IMR-90 (cell line): ENCODE data around the gene HEATR5A. TPM values are rescaled to one million over a fixed set of nuclear protein-coding genes. Genes with fewer than 3 reads are reported as not detected.

Experiments
- ATAC-seq: fragments of 200-7000 bp; cut with Tn5 transposase; 2 replicates; pipeline ENCODE4 v1.9.1; 2020; ENCODE audit warnings: low read depth, mild to moderate bottlenecking, moderate library complexity
- BruUV-seq: library from RNA; stranded (reverse); fragments of 400-500 nt; replicated peaks from 2 replicates; lab custom pipeline; 2021; lab: Mats Ljungman, UMichigan
- CTCF ChIA-PET: fragments of 300-600 bp; formaldehyde crosslinking; extraction: SDS; loops from one replicate; lab custom pipeline; 2021; ENCODE audit warnings: antibody characterized with exemption; lab: Yijun Ruan, JAX
- POLR2A ChIA-PET: fragments of 300-600 bp; sonication (Branson Sonifier 250); formaldehyde crosslinking; loops from one replicate; lab custom pipeline; 2022; ENCODE audit warnings: antibody characterized with exemption; ENCODE audit not compliant: unreplicated experiment; lab: Charles Lee
- DNase-seq: peaks from one replicate; pipeline ENCODE4 v3.0.0; 2013
- H2AFZ ChIP-seq: replicated peaks from 2 replicates; pipeline ENCODE3; 2013; ENCODE audit warnings: low read length, mild to moderate bottlenecking; ENCODE audit not compliant: poor library complexity
- H2AK5ac ChIP-seq: 2 replicates; pipeline ENCODE4 v1.6.1; 2013; ENCODE audit warnings: low read depth, low read length, inconsistent platforms
- H2AK9ac ChIP-seq: replicated peaks from 2 replicates; pipeline ENCODE3; 2013; ENCODE audit warnings: mild to moderate bottlenecking, low read depth, low read length, moderate library complexity; ENCODE audit not compliant: poor library complexity
- H2BK120ac ChIP-seq: 2 replicates; pipeline ENCODE4 v1.6.1; 2013; ENCODE audit warnings: low read depth, low read length, inconsistent platforms
- H2BK15ac ChIP-seq: 3 replicates; pipeline ENCODE4 v1.6.1; 2013; ENCODE audit warnings: low read depth, low read length, inconsistent platforms
- H2BK20ac ChIP-seq: 2 replicates; pipeline ENCODE4 v1.6.1; 2013; ENCODE audit warnings: low read depth, mild to moderate bottlenecking, inconsistent platforms, low read length, moderate library complexity
- H2BK5ac ChIP-seq: 2 replicates; pipeline ENCODE4 v1.6.1; 2013; ENCODE audit warnings: mild to moderate bottlenecking, low read depth, low read length, inconsistent platforms; ENCODE audit not compliant: poor library complexity, severe bottlenecking
- H3K14ac ChIP-seq: replicated peaks from 2 replicates; pipeline ENCODE4 v1.6.1; 2013; ENCODE audit warnings: low read depth, low read length, inconsistent platforms
- H3K18ac ChIP-seq: 2 replicates; pipeline ENCODE4 v1.6.1; 2013; ENCODE audit warnings: low read depth, low read length, control low read depth
- H3K23ac ChIP-seq: 2 replicates; pipeline ENCODE4 v1.6.1; 2013; ENCODE audit warnings: low read depth, low read length, inconsistent platforms
- H3K27ac ChIP-seq: 2 replicates; pipeline ENCODE4 v1.5.1; 2013; ENCODE audit warnings: mild to moderate bottlenecking, control low read depth, low read length; ENCODE audit not compliant: insufficient read depth
- H3K27me3 ChIP-seq: 2 replicates; pipeline ENCODE4 v1.6.1; 2013; ENCODE audit warnings: low read length; ENCODE audit not compliant: control insufficient read depth, insufficient read depth
- H3K36me3 ChIP-seq: 2 replicates; pipeline ENCODE4 v1.6.1; 2013; ENCODE audit warnings: low read length, mixed read lengths; ENCODE audit not compliant: control insufficient read depth, insufficient read depth
- H3K4ac ChIP-seq: 2 replicates; pipeline ENCODE4 v1.6.1; 2013; ENCODE audit warnings: low read depth, low read length, inconsistent platforms
- H3K4me1 ChIP-seq: 2 replicates; pipeline ENCODE4 v1.6.1; 2013; ENCODE audit warnings: low read length, mixed read lengths; ENCODE audit not compliant: control insufficient read depth, insufficient read depth
- H3K4me2 ChIP-seq: 2 replicates; pipeline ENCODE4 v1.6.1; 2013; ENCODE audit warnings: low read depth, mild to moderate bottlenecking, control low read depth, low read length, moderate library complexity
- H3K4me3 ChIP-seq: 2 replicates; pipeline ENCODE4 v1.5.1; 2013; ENCODE audit warnings: low read depth, mild to moderate bottlenecking, control low read depth, low read length, moderate library complexity; ENCODE audit not compliant: insufficient read depth
- H3K56ac ChIP-seq: 2 replicates; pipeline ENCODE4 v1.6.1; 2013; ENCODE audit warnings: low read length, inconsistent platforms; ENCODE audit not compliant: insufficient read depth; ENCODE audit errors: extremely low read depth
- H3K79me1 ChIP-seq, 2 experiments: 2 replicates each; pipeline ENCODE4 v1.6.1; 2013; ENCODE audit warnings: low read length in 2 of 2, inconsistent platforms in 1 of 2, low read depth in 1 of 2
- H3K9ac ChIP-seq: 2 replicates; pipeline ENCODE4 v1.6.1; 2013; ENCODE audit warnings: low read depth, low read length, control low read depth
- H3K9me1 ChIP-seq: 2 replicates; pipeline ENCODE4 v1.6.1; 2013; ENCODE audit warnings: low read length, inconsistent platforms; ENCODE audit not compliant: insufficient read depth
- H3K9me3 ChIP-seq: 2 replicates; pipeline ENCODE4 v1.6.1; 2013; ENCODE audit warnings: low read length; ENCODE audit not compliant: control insufficient read depth, insufficient read depth
- H4K20me1 ChIP-seq: 2 replicates; pipeline ENCODE4 v1.6.1; 2013; ENCODE audit warnings: low read length, inconsistent platforms; ENCODE audit not compliant: insufficient read depth
- H4K5ac ChIP-seq: 2 replicates; pipeline ENCODE4 v1.6.1; 2013; ENCODE audit warnings: mild to moderate bottlenecking, low read depth, low read length, control low read depth
- H4K8ac ChIP-seq, 2 experiments: 2 replicates each; pipeline ENCODE4 v1.6.1; 2013; ENCODE audit warnings: low read depth in 2 of 2, low read length in 2 of 2, control low read depth in 1 of 2, inconsistent platforms in 1 of 2
- H4K91ac ChIP-seq: 2 replicates; pipeline ENCODE4 v1.6.1; 2013; ENCODE audit warnings: low read depth, low read length, inconsistent platforms; ENCODE audit not compliant: insufficient read depth
- BHLHE40 ChIP-seq: fragments of 150-350 bp; IDR thresholded peaks from 2 replicates; pipeline ENCODE4 v1.6.1; 2016; ENCODE audit warnings: mild to moderate bottlenecking, low read depth, low read length
- CEBPB ChIP-seq: IDR thresholded peaks from 2 replicates; pipeline ENCODE4 v1.6.1; 2012; ENCODE audit warnings: low read depth, low read length, improper control_type of control experiment
- CTCF ChIP-seq: conservative IDR thresholded peaks from 2 replicates; pipeline ENCODE4 v1.5.1; 2012; ENCODE audit warnings: mild to moderate bottlenecking, low read depth, low read length, improper control_type of control experiment
- FOS ChIP-seq: fragments of 150-350 bp; IDR thresholded peaks from 2 replicates; pipeline ENCODE4 v1.6.1; 2016; ENCODE audit warnings: low read depth, low read length
- MAFK ChIP-seq: IDR thresholded peaks from 2 replicates; pipeline ENCODE4 v1.6.1; 2012; ENCODE audit warnings: low read depth, low read length, improper control_type of control experiment
- MAZ ChIP-seq: IDR thresholded peaks from 2 replicates; pipeline ENCODE4 v1.6.1; 2012; ENCODE audit warnings: low read depth, mild to moderate bottlenecking, low read length, improper control_type of control experiment, moderate library complexity, borderline replicate concordance
- MXI1 ChIP-seq: IDR thresholded peaks from 2 replicates; pipeline ENCODE4 v1.6.1; 2012; ENCODE audit warnings: low read depth, mild to moderate bottlenecking, low read length, moderate library complexity, borderline replicate concordance
- NFE2L2 ChIP-seq: fragments of 150-350 bp; IDR thresholded peaks from 2 replicates; pipeline ENCODE4 v1.6.1; 2016; ENCODE audit warnings: low read depth, mild to moderate bottlenecking, low read length
- POLR2A ChIP-seq: IDR thresholded peaks from 2 replicates; pipeline ENCODE4 v1.6.1; 2012; ENCODE audit warnings: mild to moderate bottlenecking, low read depth, low read length
- RAD21 ChIP-seq: IDR thresholded peaks from 2 replicates; pipeline ENCODE4 v1.6.1; 2012; ENCODE audit warnings: low read length, improper control_type of control experiment
- RFX5 ChIP-seq: IDR thresholded peaks from 2 replicates; pipeline ENCODE4 v1.8.0; 2012; ENCODE audit warnings: low read depth, mild to moderate bottlenecking, low read length, moderate library complexity
- USF2 ChIP-seq: fragments of 150-350 bp; IDR thresholded peaks from 2 replicates; pipeline ENCODE4 v1.6.1; 2017; ENCODE audit warnings: mild to moderate bottlenecking, antibody characterized with exemption, low read length, low read depth
- WGBS, 2 experiments: methylation state at CpG; one replicate each; pipeline versions ENCODE4 v1.1.5 to v1.1.7; 2013; ENCODE audit warnings: missing lambda C conversion rate in 2 of 2; ENCODE audit not compliant: insufficient read length in 1 of 2; ENCODE audit errors: extremely low coverage in 2 of 2; 5-methylcytosine and 5-hydroxymethylcytosine counted together
- dilution Hi-C: fragments of 300-500 bp; cut with HindIII; formaldehyde crosslinking; loops from one replicate; pipeline ENCODE4 v1.14.3; 2018; ENCODE audit warnings: low sequenced_read_pairs; ENCODE audit not compliant: unreplicated experiment
- in situ Hi-C: fragments of 300-500 bp; cut with MboI; formaldehyde crosslinking; loops from 3 replicates; pipeline ENCODE4 v1.14.3; 2019; ENCODE audit warnings: low sequenced_read_pairs, inconsistent platforms, mixed read lengths
- intact Hi-C: fragments of 100-400 bp; cut with micrococcal nuclease; formaldehyde crosslinking; loops from 2 replicates; pipeline ENCODE4 v1.10.0; 2022
- polyA plus RNA-seq, 3 experiments: library from polyadenylated mRNA; depleted of rRNA; stranded (reverse); fragments of >200 nt; gene quantifications; 2 replicates each; pipeline ENCODE4 v1.2.3, GENCODE V29; 2012; ENCODE audit warnings: low replicate concordance in 1 of 3
- total RNA-seq: library from RNA; depleted of rRNA; stranded (reverse); fragments of >200 nt; gene quantifications from 2 replicates; pipeline ENCODE4 v1.2.3, GENCODE V29; 2012

Gene HEATR5A
- total and polyA plus RNA-seq, 2 of the 4 experiments (the other 2 are of a cell fraction), result 14.0 to 48.9 TPM

- H3K9me1 ChIP-seq, result no peaks in the 10 kb centered on the region; the same call in 1 of the 2 replicates
- H2AFZ ChIP-seq, result no peak overlapping the region
- no peak overlapping the region for H2BK20ac ChIP-seq
- H3K4me3 ChIP-seq, result no peak overlapping the region
- H3K18ac ChIP-seq, result no peak overlapping the region
- no peak for TF ChIP-seq CEBPB
- TF ChIP-seq MAZ, result no peak
- no peak for TF ChIP-seq RAD21
- TF ChIP-seq RFX5, result no peak
- TF ChIP-seq FOS, result no peak
- TF ChIP-seq USF2, result no peak
- TF ChIP-seq CTCF, result no peak
- no peak for TF ChIP-seq NFE2L2
- TF ChIP-seq MAFK, result no peak
- TF ChIP-seq MXI1, result no peak
- TF ChIP-seq POLR2A, result no peak
- TF ChIP-seq BHLHE40, result no peak
- H2AK5ac ChIP-seq, result no peak overlapping the region
- in situ Hi-C loops (no loop called here), dilution Hi-C loops (no loop called here), intact Hi-C loops (no loop called here)
- H3K14ac ChIP-seq, result no peak overlapping the region
- ChIA-PET POLR2A (no interaction called here), CTCF (interaction anchor here (0.6 kb wide), 1 partner anchor 107 kb away, joined by 3 read pairs; no protein-coding TSS in a partner anchor)
- no peak overlapping the region for H3K56ac ChIP-seq
- H3K4ac ChIP-seq, result no peak overlapping the region
- H2AK9ac ChIP-seq, result no peak overlapping the region
- ATAC-seq (no peak), DNase-seq (no peak)
- no peak overlapping the region for H4K5ac ChIP-seq
- no peak overlapping the region for H4K91ac ChIP-seq
- no peaks in the 10 kb centered on the region for H3K9me3 ChIP-seq
- H2BK15ac ChIP-seq, result no peak overlapping the region
- no peak overlapping the region for H2BK120ac ChIP-seq
- no peaks in the 10 kb centered on the region for H3K79me1 ChIP-seq
- peaks cover 16% of the 10 kb centered on the region for H3K36me3 ChIP-seq
- no peak overlapping the region for H3K27ac ChIP-seq
- H3K27me3 ChIP-seq, result no peaks in the 10 kb centered on the region
- H3K4me1 ChIP-seq, result no peaks in the 10 kb centered on the region
- no peak overlapping the region for H4K8ac ChIP-seq
- no TSS peak for BruUV-seq
- 88% methylated on average over 4 of the region's 14 CpGs; no CpG with 5 or more reads in 1 of the 2 experiments for WGBS, 2 experiments
- H3K9ac ChIP-seq, result no peak overlapping the region
- no peak overlapping the region for H3K4me2 ChIP-seq
- H2BK5ac ChIP-seq, result no peak overlapping the region
- H3K23ac ChIP-seq, result no peak overlapping the region
- no peaks in the 10 kb centered on the region for H4K20me1 ChIP-seq
These were observed 99.2 kb downstream of the HEATR5A start for GRCh38 chr14:31320922-31321766.
